HG02623 (cell line): ENCODE results near the gene PPM1B.
"Not testable (repeated sequence)": the region's sequence is repeated elsewhere in the genome, so short reads cannot be mapped to it uniquely, and the experiment has no call there.

Experiments
- ATAC-seq: cut with Tn5 transposase; IDR thresholded peaks from one replicate; pipeline ENCODE4 v1.9.1; 2021; ENCODE audit warnings: moderate library complexity; ENCODE audit not compliant: unreplicated experiment

PPM1B gene

GRCh38 chr2:44195714-44196113, 27.0 kb downstream of the PPM1B start:
- ATAC-seq: no peak

GRCh38 chr2:44197816-44198215, 29.1 kb downstream of the PPM1B start:
- no peak for ATAC-seq

- ATAC-seq: no peak
Observed at GRCh38 chr2:44200011-44200410, 31.3 kb downstream of the PPM1B start.

GRCh38 chr2:44200759-44201158, 32.1 kb downstream of the PPM1B start:
- ATAC-seq: no peak

GRCh38 chr2:44201648-44202165, 33.0 kb downstream of the PPM1B start:
- no peak for ATAC-seq

- ATAC-seq: no peak
Observed at GRCh38 chr2:44203542-44203941, 34.9 kb downstream of the PPM1B start.

- no peak for ATAC-seq
Observed at GRCh38 chr2:44205169-44205568, 36.5 kb downstream of the PPM1B start.

- no peak for ATAC-seq
Observed at GRCh38 chr2:44207102-44207501, 38.4 kb downstream of the PPM1B start.

GRCh38 chr2:44207648-44208047, 39.0 kb downstream of the PPM1B start:
- ATAC-seq: not testable (repeated sequence)

GRCh38 chr2:44210362-44210761, 41.7 kb downstream of the PPM1B start:
- ATAC-seq: no peak

- no peak for ATAC-seq
Observed at GRCh38 chr2:44211183-44211582, 42.5 kb downstream of the PPM1B start.

- no peak for ATAC-seq
Observed at GRCh38 chr2:44212302-44212701, 43.6 kb downstream of the PPM1B start.

GRCh38 chr2:44215827-44216226, 47.2 kb downstream of the PPM1B start:
- no peak for ATAC-seq

GRCh38 chr2:44218771-44219170, 50.1 kb downstream of the PPM1B start:
- ATAC-seq: no peak

GRCh38 chr2:44226753-44227152, 58.1 kb downstream of the PPM1B start:
- no peak for ATAC-seq

- no peak for ATAC-seq
Observed at GRCh38 chr2:44230378-44230777, 61.7 kb downstream of the PPM1B start.

- ATAC-seq: no peak
Observed at GRCh38 chr2:44233450-44234128, 64.9 kb downstream of the PPM1B start.

GRCh38 chr2:44237221-44237620, 68.5 kb downstream of the PPM1B start:
- peak; percentile 50 for ATAC-seq

- no peak for ATAC-seq
Observed at GRCh38 chr2:44242904-44243303, 74.2 kb downstream of the PPM1B start.

- no peak for ATAC-seq
Observed at GRCh38 chr2:44244135-44244871, 75.6 kb downstream of the PPM1B start.

- no peak for ATAC-seq
Observed at GRCh38 chr2:44245083-44245861, 76.6 kb downstream of the PPM1B start.

- ATAC-seq: no peak
Observed at GRCh38 chr2:44246436-44246835, 77.8 kb downstream of the PPM1B start.
